ENCODE results near the gene KCNMB2. TPM values are rescaled to one million over a fixed set of nuclear protein-coding genes. Genes with fewer than 3 reads are reported as not detected.

Gene KCNMB2
- total RNA-seq, 1 donor from 2014 or later = 1.8 TPM

DNA sequence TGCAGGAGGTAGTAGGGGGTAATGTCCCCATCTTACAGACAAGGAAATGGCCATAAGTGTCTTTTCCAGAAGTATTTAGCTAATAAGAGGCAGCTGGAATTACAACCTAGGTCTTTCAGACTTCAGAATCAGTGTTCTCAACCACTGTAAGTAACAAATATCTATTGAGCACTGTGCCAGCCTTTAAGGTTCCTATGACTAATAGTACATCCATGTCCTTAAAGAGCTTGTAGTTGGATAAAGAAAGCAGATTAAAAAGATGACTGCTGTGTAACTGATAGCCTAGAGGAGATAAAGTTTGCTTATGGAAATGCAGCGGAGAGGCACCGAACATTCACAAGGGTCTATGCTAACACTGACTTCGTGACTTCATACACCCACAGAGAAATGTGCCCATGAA lies 136.0 kb downstream of the KCNMB2 start:
- DNase-seq (ENCODE audit: missing footprints) = no peak
- intact Hi-C loops (cut with DNase I) = loop anchor here (10.0 kb wide), 2 partner anchors 173 to 217 kb away; no protein-coding TSS in a partner anchor
- no peak for ATAC-seq

GRCh38 chr3:178673529-178673928 lies 137.3 kb downstream of the KCNMB2 start:
- no peak for DNase-seq (ENCODE audit: missing footprints)
- ATAC-seq = no peak
- intact Hi-C loops (cut with DNase I) = loop anchor here (10.0 kb wide), 2 partner anchors 171 to 219 kb away; no protein-coding TSS in a partner anchor

- ATAC-seq (peak; percentile 93), DNase-seq (ENCODE audit: missing footprints) (no peak)
- intact Hi-C loops (cut with DNase I) = loop anchor here (10.0 kb wide), 2 partner anchors 169 to 221 kb away; no protein-coding TSS in a partner anchor
Observed at GRCh38 chr3:178676077-178676476, 139.8 kb downstream of the KCNMB2 start.

- intact Hi-C loops (cut with DNase I) = loop anchor here (10.0 kb wide), 2 partner anchors 168 to 222 kb away; no protein-coding TSS in a partner anchor
- ATAC-seq (no peak), DNase-seq (ENCODE audit: missing footprints) (no peak)
Observed at GRCh38 chr3:178676942-178677790, 140.9 kb downstream of the KCNMB2 start.

GRCh38 chr3:178677961-178678360 lies 141.7 kb downstream of the KCNMB2 start:
- DNase-seq (ENCODE audit: missing footprints) (no peak), ATAC-seq (no peak)
- intact Hi-C loops (cut with DNase I) = loop anchor here (10.0 kb wide), 2 partner anchors 167 to 223 kb away; no protein-coding TSS in a partner anchor

GRCh38 chr3:178680037-178680436 lies 143.8 kb downstream of the KCNMB2 start:
- DNase-seq (ENCODE audit: missing footprints) = no peak
- ATAC-seq = no peak
- intact Hi-C loops (cut with DNase I) = no loop called here

GRCh38 chr3:178680489-178680888 lies 144.3 kb downstream of the KCNMB2 start:
- no peak for ATAC-seq
- no peak for DNase-seq (ENCODE audit: missing footprints)
- intact Hi-C loops (cut with DNase I) = no loop called here

DNA sequence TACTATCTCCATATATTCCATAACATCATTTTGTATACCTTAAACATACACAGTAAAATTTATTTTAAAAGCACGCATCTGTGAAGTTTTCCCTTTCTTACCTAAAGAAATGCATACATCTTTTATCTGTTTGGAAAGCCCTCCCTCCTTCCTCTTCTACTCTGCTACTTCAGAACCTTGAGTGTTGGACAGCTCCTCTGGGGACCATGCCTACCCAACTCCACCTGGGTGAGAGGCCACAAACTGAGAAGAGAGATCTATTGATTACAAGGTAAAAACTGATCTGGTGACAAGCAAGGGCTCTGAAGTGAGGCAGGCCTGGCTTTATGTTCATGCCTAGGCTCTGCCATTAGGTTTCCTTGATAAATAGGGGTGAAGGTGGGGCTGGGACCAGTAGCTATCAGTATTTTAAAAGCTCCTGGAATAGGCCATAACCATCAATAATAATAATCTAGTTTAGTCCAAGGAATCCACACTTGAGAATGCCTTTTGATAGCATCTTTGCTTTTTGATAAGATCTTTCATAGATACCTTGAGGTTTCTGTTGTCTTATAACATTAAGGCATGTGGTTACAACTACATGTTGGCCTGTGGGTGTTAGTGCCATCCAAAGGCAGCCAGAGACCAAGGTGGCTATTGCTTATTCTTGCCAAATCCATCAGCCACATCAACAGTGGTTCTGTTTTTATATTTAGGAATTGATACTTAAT lies 148.8 kb downstream of the KCNMB2 start:
- ATAC-seq (no peak), DNase-seq (ENCODE audit: missing footprints) (no peak)
- intact Hi-C loops (cut with DNase I) = no loop called here

- no peak for ATAC-seq
- intact Hi-C loops (cut with DNase I) = no loop called here
- no peak for DNase-seq (ENCODE audit: missing footprints)
Observed at GRCh38 chr3:178685591-178685906, 149.3 kb downstream of the KCNMB2 start.

- no peak for ATAC-seq
- intact Hi-C loops (cut with DNase I) = no loop called here
Observed at GRCh38 chr3:178686826-178687225, 150.6 kb downstream of the KCNMB2 start.

GRCh38 chr3:178690571-178690970 lies 154.3 kb downstream of the KCNMB2 start:
- intact Hi-C loops (cut with DNase I) = no loop called here
- DNase-seq (ENCODE audit: missing footprints) (no peak), ATAC-seq (no peak)

More at GRCh38 chr3:178686826-178687225, 150.6 kb downstream of the KCNMB2 start:
- DNase-seq (ENCODE audit: missing footprints) = no peak

DNA sequence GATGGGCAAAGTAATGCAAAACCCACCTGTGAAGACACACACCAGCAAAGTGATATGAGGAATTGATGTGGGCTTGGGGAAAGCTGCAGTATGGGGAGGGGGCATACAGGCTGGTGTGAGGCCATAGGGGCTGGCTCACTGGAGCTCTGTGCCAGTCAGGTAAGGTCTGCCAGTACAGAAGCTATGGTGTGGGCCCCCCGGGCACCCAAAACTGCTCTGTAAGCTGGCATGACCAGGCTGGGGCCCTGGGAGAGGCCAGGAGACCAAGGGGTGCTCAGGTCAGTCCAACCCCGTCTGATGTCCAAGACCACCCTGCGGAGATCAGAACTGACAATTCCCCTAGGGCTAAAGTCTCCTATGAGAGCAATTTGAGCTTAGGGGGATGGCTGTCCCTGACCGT lies 163.1 kb downstream of the KCNMB2 start:
- ATAC-seq (no peak), DNase-seq (ENCODE audit: missing footprints) (no peak)
- intact Hi-C loops (cut with DNase I) = no loop called here

DNA sequence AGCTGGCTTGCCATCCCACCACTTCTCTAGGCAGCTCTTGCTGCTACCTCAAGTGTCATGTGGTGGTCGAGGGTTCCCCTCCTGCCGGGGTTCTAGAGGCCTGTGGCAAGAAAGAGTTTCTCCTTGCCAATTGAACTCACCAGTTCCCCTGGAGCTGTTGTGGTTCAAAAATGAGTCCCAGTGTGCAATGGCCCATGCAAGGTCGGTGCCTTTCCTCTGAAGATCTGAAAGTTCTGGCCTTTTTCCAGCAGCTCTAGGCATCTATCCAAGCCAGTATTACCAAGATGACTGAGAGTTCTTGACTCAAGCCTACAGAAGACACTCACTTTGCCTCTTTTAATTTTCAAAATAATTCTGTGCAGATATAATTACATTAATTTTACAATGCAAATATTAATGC lies 163.6 kb downstream of the KCNMB2 start:
- no peak for ATAC-seq
- no peak for DNase-seq (ENCODE audit: missing footprints)
- intact Hi-C loops (cut with DNase I) = no loop called here

- intact Hi-C loops (cut with DNase I) = no loop called here
- no peak for DNase-seq (ENCODE audit: missing footprints)
- ATAC-seq = no peak
Observed at GRCh38 chr3:178703268-178703975, 167.2 kb downstream of the KCNMB2 start.

GRCh38 chr3:178705925-178706324 lies 169.7 kb downstream of the KCNMB2 start:
- no peak for ATAC-seq
- DNase-seq (ENCODE audit: missing footprints) = no peak
- intact Hi-C loops (cut with DNase I) = no loop called here

DNA sequence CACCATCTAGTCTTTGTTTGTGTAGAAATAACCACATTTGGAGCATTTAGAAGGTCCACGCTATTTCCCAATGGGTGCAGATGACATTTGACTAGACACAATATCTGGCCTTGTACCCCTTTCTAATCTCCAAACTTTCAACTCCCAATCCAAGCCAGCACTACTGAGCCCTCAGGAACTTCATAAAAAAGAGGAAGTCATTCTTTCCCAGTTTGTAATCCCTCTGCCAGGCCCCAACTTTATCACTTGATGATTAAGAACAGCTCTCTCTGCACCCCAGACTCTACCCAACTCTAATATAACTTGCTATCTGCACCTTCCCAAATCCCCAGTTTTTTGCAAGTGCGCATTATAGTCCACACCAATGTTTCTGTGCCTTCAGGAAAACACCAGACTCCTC lies 170.2 kb downstream of the KCNMB2 start:
- ATAC-seq (no peak), DNase-seq (ENCODE audit: missing footprints) (no peak)
- intact Hi-C loops (cut with DNase I) = no loop called here

GRCh38 chr3:178707311-178708031 lies 171.2 kb downstream of the KCNMB2 start:
- ATAC-seq = no peak
- intact Hi-C loops (cut with DNase I) = no loop called here
- DNase-seq (ENCODE audit: missing footprints) = no peak

DNA sequence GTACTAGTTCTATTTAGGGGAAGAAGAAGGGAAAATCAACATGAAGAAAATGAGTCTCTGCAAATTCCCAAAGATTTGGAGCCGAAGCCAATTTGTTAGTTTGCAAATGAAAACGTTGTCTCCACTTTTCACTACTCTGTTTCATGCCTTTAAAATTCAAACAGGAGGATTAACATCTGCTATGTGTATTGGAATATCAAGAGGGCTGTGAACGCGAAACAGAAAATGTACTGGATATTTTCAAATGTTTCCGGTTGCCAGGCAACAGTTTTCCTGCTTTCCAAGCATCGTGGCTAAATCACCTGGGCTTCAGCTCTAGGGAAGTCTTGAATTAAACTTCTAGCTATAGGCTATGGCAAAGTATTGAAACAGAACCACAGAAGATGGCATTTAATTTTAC lies 172.8 kb downstream of the KCNMB2 start:
- intact Hi-C loops (cut with DNase I) = no loop called here
- DNase-seq (ENCODE audit: missing footprints) (no peak), ATAC-seq (no peak)

DNA sequence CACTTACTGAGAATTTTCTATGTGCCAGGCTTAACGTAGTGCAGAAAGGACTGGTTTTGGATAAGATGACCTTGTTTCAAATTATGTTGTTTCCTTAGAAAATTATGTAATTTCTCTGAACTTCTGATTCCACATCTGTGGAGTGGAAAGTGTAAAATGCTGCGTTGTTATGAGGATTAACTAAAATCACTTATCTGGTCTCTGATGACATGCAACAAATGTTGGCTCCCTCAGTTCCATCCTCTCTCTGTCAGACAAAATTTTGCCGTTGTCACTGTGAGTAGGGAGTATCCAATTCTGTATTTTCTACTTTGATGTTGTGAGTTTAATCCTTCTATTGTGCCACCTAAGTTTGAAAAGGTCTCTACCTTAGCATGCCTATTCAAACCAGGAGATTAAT lies 175.5 kb downstream of the KCNMB2 start:
- DNase-seq (ENCODE audit: missing footprints) (no peak), ATAC-seq (peak; percentile 51)
- intact Hi-C loops (cut with DNase I) = no loop called here

All from Right ventricle myocardium inferior (tissue), 1 donor.